IMR-90 (cell line): ENCODE results near the gene ADAMTS18.

Experiments used
- MAZ ChIP-seq: IDR thresholded peaks from 2 replicates; pipeline ENCODE4 v1.6.1; 2012; ENCODE audit warnings: low read depth, mild to moderate bottlenecking, low read length, improper control_type of control experiment, moderate library complexity, borderline replicate concordance
- TF ChIP-seq, protein P1 (sequence below): conservative IDR thresholded peaks from 2 replicates; pipeline ENCODE4 v1.5.1; 2012; ENCODE audit warnings: mild to moderate bottlenecking, low read depth, low read length, improper control_type of control experiment

DNA sequence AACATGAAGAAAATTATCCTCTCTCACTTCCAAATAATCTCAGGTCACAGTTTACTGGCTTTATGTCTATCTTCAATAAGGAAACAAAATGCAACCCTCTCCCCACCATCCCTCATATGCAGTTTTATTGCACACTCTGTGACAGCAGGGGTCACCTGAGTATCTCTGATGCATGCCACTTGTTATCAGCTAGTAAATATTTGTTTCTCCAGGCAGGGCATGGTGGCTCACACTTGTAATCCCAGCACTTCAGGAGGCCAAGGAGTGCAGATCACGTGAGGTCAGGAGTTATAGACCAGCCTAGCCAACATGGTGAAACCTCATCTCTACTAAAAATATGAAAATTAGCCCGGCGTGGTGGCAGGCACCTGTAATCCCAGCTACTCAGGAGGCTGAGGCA lies 61.1 kb downstream of the ADAMTS18 start:
- TF ChIP-seq, protein P1, sequence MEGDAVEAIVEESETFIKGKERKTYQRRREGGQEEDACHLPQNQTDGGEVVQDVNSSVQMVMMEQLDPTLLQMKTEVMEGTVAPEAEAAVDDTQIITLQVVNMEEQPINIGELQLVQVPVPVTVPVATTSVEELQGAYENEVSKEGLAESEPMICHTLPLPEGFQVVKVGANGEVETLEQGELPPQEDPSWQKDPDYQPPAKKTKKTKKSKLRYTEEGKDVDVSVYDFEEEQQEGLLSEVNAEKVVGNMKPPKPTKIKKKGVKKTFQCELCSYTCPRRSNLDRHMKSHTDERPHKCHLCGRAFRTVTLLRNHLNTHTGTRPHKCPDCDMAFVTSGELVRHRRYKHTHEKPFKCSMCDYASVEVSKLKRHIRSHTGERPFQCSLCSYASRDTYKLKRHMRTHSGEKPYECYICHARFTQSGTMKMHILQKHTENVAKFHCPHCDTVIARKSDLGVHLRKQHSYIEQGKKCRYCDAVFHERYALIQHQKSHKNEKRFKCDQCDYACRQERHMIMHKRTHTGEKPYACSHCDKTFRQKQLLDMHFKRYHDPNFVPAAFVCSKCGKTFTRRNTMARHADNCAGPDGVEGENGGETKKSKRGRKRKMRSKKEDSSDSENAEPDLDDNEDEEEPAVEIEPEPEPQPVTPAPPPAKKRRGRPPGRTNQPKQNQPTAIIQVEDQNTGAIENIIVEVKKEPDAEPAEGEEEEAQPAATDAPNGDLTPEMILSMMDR, result no peak
- TF ChIP-seq MAZ, result no peak
